Panc1 (cell line): ENCODE data around the gene MILR1. TPM values are rescaled to one million over a fixed set of nuclear protein-coding genes. Genes with fewer than 3 reads are reported as not detected.

Source experiments
- ATAC-seq: fragments of 200-7000 bp; cut with Tn5 transposase; 2 replicates; pipeline ENCODE4 v1.9.1; 2020; ENCODE audit warnings: mild to moderate bottlenecking, moderate library complexity
- BruUV-seq: library from RNA; stranded (reverse); fragments of 400-500 nt; replicated peaks from 2 replicates; lab custom pipeline; 2021; lab: Mats Ljungman, UMichigan
- CTCF ChIA-PET: fragments of 300-600 bp; sonication (Branson Sonifier 250); formaldehyde crosslinking; loops from one replicate; lab custom pipeline; 2022; ENCODE audit warnings: antibody characterized with exemption; lab: Charles Lee
- POLR2A ChIA-PET: fragments of 300-600 bp; sonication (Branson Sonifier 250); formaldehyde crosslinking; loops from one replicate; lab custom pipeline; 2022; ENCODE audit warnings: antibody characterized with exemption; lab: Charles Lee
- DNase-seq: peaks from one replicate; pipeline ENCODE4 v3.0.0-alpha.2; 2010; ENCODE audit warnings: low read depth, low spot score
- H3K27ac ChIP-seq: 2 replicates; pipeline ENCODE4 v1.5.1; 2011; ENCODE audit warnings: mild to moderate bottlenecking, low read length, inconsistent platforms
- H3K27me3 ChIP-seq: fragments of 200-500 bp; sonication (Bioruptor generic); 2 replicates; pipeline ENCODE4 v1.6.0; 2014; ENCODE audit warnings: low read length, inconsistent platforms; ENCODE audit not compliant: control insufficient read depth, insufficient read depth
- H3K36me3 ChIP-seq: fragments of 200-500 bp; sonication (Bioruptor generic); 2 replicates; pipeline ENCODE4 v1.5.1; 2014; ENCODE audit warnings: inconsistent platforms, mild to moderate bottlenecking, low read length, moderate library complexity; ENCODE audit not compliant: control insufficient read depth, insufficient read depth
- H3K4me1 ChIP-seq: 2 replicates; pipeline ENCODE4 v1.5.1; 2011; ENCODE audit warnings: inconsistent platforms, mild to moderate bottlenecking, low read length, moderate library complexity; ENCODE audit not compliant: control insufficient read depth, insufficient read depth
- H3K4me3 ChIP-seq, 2 experiments: 2 replicates each; pipeline ENCODE4 v1.5.1; 2011 to 2012; ENCODE audit warnings: low read depth in 2 of 2, low read length in 2 of 2, mild to moderate bottlenecking in 2 of 2, inconsistent platforms in 1 of 2, moderate library complexity in 1 of 2
- H3K9me3 ChIP-seq: fragments of 200-500 bp; sonication (Bioruptor generic); 2 replicates; pipeline ENCODE4 v1.5.1; 2014; ENCODE audit warnings: low read depth, mild to moderate bottlenecking, inconsistent platforms, low read length, moderate library complexity; ENCODE audit not compliant: control insufficient read depth, insufficient read depth
- CTCF ChIP-seq: fragments of 450-650 bp; IDR thresholded peaks from 2 replicates; pipeline ENCODE4 v1.5.1; 2017; ENCODE audit warnings: mild to moderate bottlenecking
- POLR2AphosphoS5 ChIP-seq: IDR thresholded peaks from 2 replicates; pipeline ENCODE4 v1.6.1; 2012; ENCODE audit warnings: mild to moderate bottlenecking, low read depth, low read length, moderate library complexity
- REST ChIP-seq, 2 experiments: IDR thresholded peaks; 2 replicates each; pipeline ENCODE4 v1.6.1; 2011 to 2012; ENCODE audit warnings: low read depth in 2 of 2, control low read depth in 1 of 2, low read length in 1 of 2, mild to moderate bottlenecking in 1 of 2, moderate library complexity in 1 of 2; ENCODE audit not compliant: insufficient read depth in 1 of 2
- SIN3A ChIP-seq: IDR thresholded peaks from 2 replicates; pipeline ENCODE4 v1.6.1; 2012; ENCODE audit warnings: low read depth, mild to moderate bottlenecking, low read length, moderate library complexity, borderline replicate concordance; ENCODE audit not compliant: insufficient read depth
- TCF7L2 ChIP-seq: IDR thresholded peaks from 2 replicates; pipeline ENCODE4 v1.6.1; 2011; ENCODE audit warnings: mild to moderate bottlenecking, low read depth, low read length, inconsistent platforms
- in situ Hi-C: cut with HindIII; loops from 2 replicates; pipeline ENCODE4 v1.10.0; 2016; ENCODE audit warnings: low sequenced_read_pairs, low pct_unique_long_range_greater_than_20kb
- intact Hi-C: fragments of 100-400 bp; cut with micrococcal nuclease; formaldehyde crosslinking; loops from one replicate; pipeline ENCODE4 v1.10.0; 2022; ENCODE audit not compliant: unreplicated experiment
- total RNA-seq: library from RNA; stranded (reverse); gene quantifications from one replicate; pipeline ENCODE4 v1.2.1, GENCODE V29; 2021; ENCODE audit not compliant: unreplicated experiment

Gene MILR1
- total RNA-seq, 1 experiment from 2014 or later = not detected

GRCh38 chr17:64425191-64425590 lies 23.7 kb upstream of the MILR1 start:
- ChIA-PET CTCF (no interaction called here), POLR2A (no interaction called here)
- no peak for ATAC-seq

GRCh38 chr17:64426596-64426995 lies 22.3 kb upstream of the MILR1 start:
- TF ChIP-seq POLR2AphosphoS5 (no peak), TCF7L2 (no peak), CTCF (no peak), SIN3A (no peak), REST (IDR thresholded peaks at IDR 0.05; ENCODE audit: insufficient read depth in 1 of 2, low read depth in 2 of 2, low read length in 1 of 2) (no peak)
- BruUV-seq = no TSS peak
- ATAC-seq = no peak
- DNase-seq = no peak
- Histone ChIP-seq H3K4me3 (no peak overlapping the region), H3K27ac (no peak overlapping the region), H3K9me3 (no peaks in the 10 kb centered on the region; the same call in 1 of the 2 replicates), H3K4me1 (no peaks in the 10 kb centered on the region), H3K27me3 (no peaks in the 10 kb centered on the region), H3K36me3 (no peaks in the 10 kb centered on the region; the same call in 1 of the 2 replicates)
- in situ Hi-C loops = no loop called here
- POLR2A ChIA-PET = interaction anchor here (0.6 to 0.7 kb wide), 2 partner anchors 71 to 121 kb away, joined by 5 to 6 read pairs; no protein-coding TSS in a partner anchor
- intact Hi-C loops = no loop called here
- CTCF ChIA-PET = no interaction called here

More at GRCh38 chr17:64425191-64425590, 23.7 kb upstream of the MILR1 start:
- H3K9me3 ChIP-seq = no peaks in the 10 kb centered on the region; the same call in 1 of the 2 replicates
- BruUV-seq = no TSS peak
- no peak overlapping the region for H3K27ac ChIP-seq
- no peak for DNase-seq
- in situ Hi-C loops = no loop called here
- no peaks in the 10 kb centered on the region; the same call in 1 of the 2 replicates for H3K36me3 ChIP-seq
- H3K4me3 ChIP-seq = no peak overlapping the region
- no peak for TF ChIP-seq REST (IDR thresholded peaks at IDR 0.05; ENCODE audit: insufficient read depth in 1 of 2, low read depth in 2 of 2, low read length in 1 of 2)
- no peak for TF ChIP-seq POLR2AphosphoS5
- TF ChIP-seq SIN3A = no peak
- no peak for TF ChIP-seq CTCF
- TF ChIP-seq TCF7L2 = no peak
- H3K27me3 ChIP-seq = no peaks in the 10 kb centered on the region
- intact Hi-C loops = no loop called here
- no peaks in the 10 kb centered on the region for H3K4me1 ChIP-seq
